GM12878 (cell line): ENCODE data around the gene MSH3. TPM values are rescaled to one million over a fixed set of nuclear protein-coding genes. Genes with fewer than 3 reads are reported as not detected.

Experiments
- ATAC-seq: fragments of 200-7000 bp; cut with Tn5 transposase; 3 replicates; pipeline ENCODE4 v1.9.1; 2020; ENCODE audit warnings: mild to moderate bottlenecking, moderate library complexity
- BruUV-seq: library from RNA; stranded (reverse); fragments of 400-500 nt; replicated peaks from 2 replicates; lab custom pipeline; 2021; lab: Mats Ljungman, UMichigan
- CTCF ChIA-PET: fragments of 300-600 bp; sonication (Branson Sonifier 250); formaldehyde crosslinking; extraction: SDS; loops from one replicate; lab custom pipeline; 2021; ENCODE audit warnings: inconsistent platforms; lab: Yijun Ruan, JAX
- POLR2A ChIA-PET: fragments of 350-600 bp; formaldehyde crosslinking; extraction: SDS; loops from one replicate; lab custom pipeline; 2021; ENCODE audit warnings: inconsistent platforms; lab: Charles Lee
- RAD21 ChIA-PET: fragments of 300-600 bp; sonication (Branson Sonifier 250); formaldehyde crosslinking; loops from one replicate; lab custom pipeline; 2023; ENCODE audit warnings: antibody characterized with exemption; ENCODE audit not compliant: unreplicated experiment; lab: Charles Lee
- SMC1A ChIA-PET: fragments of 300-600 bp; sonication (Branson Sonifier 250); formaldehyde crosslinking; loops from one replicate; lab custom pipeline; 2023; ENCODE audit not compliant: unreplicated experiment, uncharacterized antibody; lab: Charles Lee
- DNase-seq: peaks from one replicate; pipeline ENCODE4 v3.0.0-alpha.2; 2011; ENCODE audit warnings: low read depth, low spot score
- FAIRE-seq: peaks from 3 replicates; lab custom pipeline; 2011; peaks lifted over from hg19 to GRCh38; lab: Jason Lieb, UNC
- H2AFZ ChIP-seq: 2 replicates; pipeline ENCODE4 v1.6.0; 2011; ENCODE audit warnings: low read depth, low read length, control low read depth; ENCODE audit not compliant: control insufficient read depth
- H3K27ac ChIP-seq: 2 replicates; pipeline ENCODE4 v1.5.1; 2011; ENCODE audit warnings: control low read depth; ENCODE audit not compliant: control insufficient read depth, insufficient read depth
- H3K27me3 ChIP-seq, 2 experiments: replicated peaks in 1 of 2; 2 replicates each; pipeline versions ENCODE4 v1.6.0 to v1.6.1; 2011; ENCODE audit warnings: low read length in 1 of 2; ENCODE audit not compliant: control insufficient read depth in 2 of 2, insufficient read depth in 2 of 2
- H3K36me3 ChIP-seq, 2 experiments: 2 replicates each; pipeline ENCODE4 v1.5.1; 2011; ENCODE audit warnings: low read length in 1 of 2; ENCODE audit not compliant: control insufficient read depth in 2 of 2, insufficient read depth in 2 of 2
- H3K4me1 ChIP-seq: 2 replicates; pipeline ENCODE4 v1.6.1; 2011; ENCODE audit warnings: mild to moderate bottlenecking, low read length, moderate library complexity, mixed read lengths; ENCODE audit not compliant: control insufficient read depth, insufficient read depth
- H3K4me2 ChIP-seq: 2 replicates; pipeline ENCODE4 v1.6.0; 2011; ENCODE audit warnings: control low read depth; ENCODE audit not compliant: control insufficient read depth, insufficient read depth
- H3K4me3 ChIP-seq: fragments of 200-600 bp; sonication (generic); 2 replicates; pipeline ENCODE4 v1.5.1; 2016
- H3K79me2 ChIP-seq: 2 replicates; pipeline ENCODE4 v1.6.0; 2011; ENCODE audit warnings: low read length; ENCODE audit not compliant: control insufficient read depth, insufficient read depth
- H3K9ac ChIP-seq: 2 replicates; pipeline ENCODE4 v1.8.0; 2011; ENCODE audit warnings: low read length, control low read depth, mixed read lengths; ENCODE audit not compliant: control insufficient read depth, insufficient read depth
- H3K9me3 ChIP-seq: replicated peaks from 3 replicates; pipeline ENCODE4 v1.5.1; 2011; ENCODE audit warnings: mild to moderate bottlenecking, low read length; ENCODE audit not compliant: control insufficient read depth, insufficient read depth
- H4K20me1 ChIP-seq: 2 replicates; pipeline ENCODE4 v1.6.0; 2011; ENCODE audit not compliant: control insufficient read depth, insufficient read depth
- BHLHE40 ChIP-seq, 2 experiments: fragments of 450-650 bp in 1 of 2; IDR thresholded peaks; 2 replicates each; pipeline ENCODE4 v1.6.1; 2011 to 2017; ENCODE audit warnings: low read depth in 2 of 2, borderline replicate concordance in 1 of 2, improper control_type of control experiment in 1 of 2, low read length in 1 of 2, mild to moderate bottlenecking in 1 of 2
- CREB1 ChIP-seq: IDR thresholded peaks from 2 replicates; pipeline ENCODE4 v1.6.1; 2012; ENCODE audit warnings: low read depth, mild to moderate bottlenecking, inconsistent platforms
- ETV6 ChIP-seq, 2 experiments: fragments of 450-650 bp in 1 of 2; IDR thresholded peaks in 1 of 2; conservative IDR thresholded peaks in 1 of 2; 2 replicates each; pipeline ENCODE4 v1.6.1; 2014; ENCODE audit warnings: antibody characterized with exemption in 1 of 2, borderline replicate concordance in 1 of 2, low read depth in 1 of 2, mild to moderate bottlenecking in 1 of 2, moderate library complexity in 1 of 2
- MEF2B ChIP-seq: fragments of 450-650 bp; IDR thresholded peaks from 2 replicates; pipeline ENCODE4 v1.6.1; 2018; ENCODE audit warnings: mild to moderate bottlenecking, moderate library complexity; ENCODE audit not compliant: partially characterized antibody, poor library complexity, severe bottlenecking
- NFIC ChIP-seq: IDR thresholded peaks from 2 replicates; pipeline ENCODE4 v1.6.1; 2012; ENCODE audit warnings: low read depth, mild to moderate bottlenecking, inconsistent platforms, low read length, moderate library complexity
- PBX3 ChIP-seq: IDR thresholded peaks from 2 replicates; pipeline ENCODE4 v1.6.1; 2011; ENCODE audit warnings: mild to moderate bottlenecking, low read depth, low read length, moderate library complexity; ENCODE audit not compliant: insufficient replicate concordance
- SIX5 ChIP-seq: IDR thresholded peaks from 2 replicates; pipeline ENCODE4 v1.6.1; 2011; ENCODE audit warnings: mild to moderate bottlenecking, low read depth, low read length, moderate library complexity; ENCODE audit not compliant: severe bottlenecking
- STAT1 ChIP-seq: fragments of 450-650 bp; conservative IDR thresholded peaks from 2 replicates; pipeline ENCODE4 v1.6.1; 2014; ENCODE audit warnings: antibody characterized with exemption, mild to moderate bottlenecking
- YY1 ChIP-seq: IDR thresholded peaks from 2 replicates; pipeline ENCODE4 v1.6.1; 2011; ENCODE audit warnings: low read depth, mild to moderate bottlenecking, low read length
- WGBS: methylation state at CpG from one replicate; pipeline ENCODE4 v1.1.6; 2016; ENCODE audit warnings: low lambda C conversion rate; ENCODE audit not compliant: insufficient replicate concordance, insufficient coverage; ENCODE audit errors: missing lambda C conversion rate; 5-methylcytosine and 5-hydroxymethylcytosine counted together
- in situ Hi-C: fragments of 300-500 bp; cut with MboI; formaldehyde crosslinking; loops from 9 replicates; pipeline ENCODE4 v1.14.3; 2018; ENCODE audit warnings: mixed read lengths
- intact Hi-C: fragments of 100-400 bp; cut with micrococcal nuclease; formaldehyde crosslinking; loops from one replicate; pipeline ENCODE4 v1.14.2; 2022; ENCODE audit not compliant: unreplicated experiment
- polyA plus RNA-seq, 11 experiments: library from polyadenylated mRNA; depleted of rRNA in 4 of 11; unstranded in 6 of 11; stranded (reverse) in 5 of 11; fragments of >200 nt; fragmentation: Nextera tagmentation in 4 of 11; fragmentation: Illumina TruSeq in 1 of 11; extraction: Ambion mirVana in 4 of 11; extraction: Trizol in 1 of 11; gene quantifications; 1 replicate in 1 of 11; 2 replicates in 10 of 11; pipeline versions ENCODE4 v1.2.1 to v1.2.3, GENCODE V29; 2011 to 2016; ENCODE audit warnings: inconsistent platforms in 2 of 11, missing spikeins in 2 of 11, low read depth in 1 of 11
- total RNA-seq, 4 experiments: library from RNA; depleted of rRNA in 3 of 4; stranded (reverse); fragments of >200 nt in 3 of 4; fragmentation: Illumina TruSeq in 1 of 4; extraction: Trizol in 1 of 4; gene quantifications; 2 replicates each; pipeline versions ENCODE4 v1.2.1 to v1.2.3, GENCODE V29; 2013 to 2021
- TF ChIP-seq, protein P1 (sequence below): IDR thresholded peaks from 2 replicates; pipeline ENCODE4 v1.6.1; 2012; ENCODE audit warnings: improper control_type of control experiment, low read depth, low read length; ENCODE audit not compliant: insufficient replicate concordance
- TF ChIP-seq, protein P2 (sequence below): fragments of 450-650 bp; IDR thresholded peaks from 2 replicates; pipeline ENCODE4 v1.6.1; 2017; ENCODE audit warnings: mild to moderate bottlenecking, moderate library complexity

The MSH3 gene
- total and polyA plus RNA-seq, 10 of the 15 experiments (the other 5 are each of a cell fraction or from before 2014, with no cell fraction given): 4.7 to 17.5 (median 12.2) TPM

DNA sequence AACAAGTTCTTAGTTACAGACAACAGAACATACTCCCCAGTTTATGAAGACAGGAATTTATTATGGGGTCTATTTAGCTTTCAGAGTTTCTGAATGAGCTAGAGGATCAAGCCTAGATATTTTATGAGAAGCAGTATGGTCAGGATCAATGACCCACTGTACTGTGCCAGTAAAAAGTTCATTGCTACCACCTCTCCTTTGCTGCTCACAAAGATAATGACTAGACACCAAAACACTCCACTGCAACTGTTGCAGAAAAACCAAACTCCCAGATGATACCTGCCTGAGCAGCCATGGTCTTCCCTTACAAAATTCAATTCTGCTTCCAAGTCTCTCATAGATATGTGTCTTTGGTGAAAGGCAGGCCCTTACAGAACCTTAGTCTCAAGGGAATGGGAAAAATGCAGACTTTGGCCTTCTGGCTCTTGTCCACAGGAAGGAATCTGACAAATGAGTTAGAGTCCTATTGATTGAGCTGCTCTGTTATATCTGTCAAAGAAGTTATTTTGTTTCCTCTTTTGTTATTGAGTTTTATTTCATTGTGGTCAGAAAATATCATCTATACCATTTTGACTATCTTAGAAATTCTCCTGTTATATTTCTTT lies 231.0 kb downstream of the MSH3 start (continued):
- TF ChIP-seq, protein P1, sequence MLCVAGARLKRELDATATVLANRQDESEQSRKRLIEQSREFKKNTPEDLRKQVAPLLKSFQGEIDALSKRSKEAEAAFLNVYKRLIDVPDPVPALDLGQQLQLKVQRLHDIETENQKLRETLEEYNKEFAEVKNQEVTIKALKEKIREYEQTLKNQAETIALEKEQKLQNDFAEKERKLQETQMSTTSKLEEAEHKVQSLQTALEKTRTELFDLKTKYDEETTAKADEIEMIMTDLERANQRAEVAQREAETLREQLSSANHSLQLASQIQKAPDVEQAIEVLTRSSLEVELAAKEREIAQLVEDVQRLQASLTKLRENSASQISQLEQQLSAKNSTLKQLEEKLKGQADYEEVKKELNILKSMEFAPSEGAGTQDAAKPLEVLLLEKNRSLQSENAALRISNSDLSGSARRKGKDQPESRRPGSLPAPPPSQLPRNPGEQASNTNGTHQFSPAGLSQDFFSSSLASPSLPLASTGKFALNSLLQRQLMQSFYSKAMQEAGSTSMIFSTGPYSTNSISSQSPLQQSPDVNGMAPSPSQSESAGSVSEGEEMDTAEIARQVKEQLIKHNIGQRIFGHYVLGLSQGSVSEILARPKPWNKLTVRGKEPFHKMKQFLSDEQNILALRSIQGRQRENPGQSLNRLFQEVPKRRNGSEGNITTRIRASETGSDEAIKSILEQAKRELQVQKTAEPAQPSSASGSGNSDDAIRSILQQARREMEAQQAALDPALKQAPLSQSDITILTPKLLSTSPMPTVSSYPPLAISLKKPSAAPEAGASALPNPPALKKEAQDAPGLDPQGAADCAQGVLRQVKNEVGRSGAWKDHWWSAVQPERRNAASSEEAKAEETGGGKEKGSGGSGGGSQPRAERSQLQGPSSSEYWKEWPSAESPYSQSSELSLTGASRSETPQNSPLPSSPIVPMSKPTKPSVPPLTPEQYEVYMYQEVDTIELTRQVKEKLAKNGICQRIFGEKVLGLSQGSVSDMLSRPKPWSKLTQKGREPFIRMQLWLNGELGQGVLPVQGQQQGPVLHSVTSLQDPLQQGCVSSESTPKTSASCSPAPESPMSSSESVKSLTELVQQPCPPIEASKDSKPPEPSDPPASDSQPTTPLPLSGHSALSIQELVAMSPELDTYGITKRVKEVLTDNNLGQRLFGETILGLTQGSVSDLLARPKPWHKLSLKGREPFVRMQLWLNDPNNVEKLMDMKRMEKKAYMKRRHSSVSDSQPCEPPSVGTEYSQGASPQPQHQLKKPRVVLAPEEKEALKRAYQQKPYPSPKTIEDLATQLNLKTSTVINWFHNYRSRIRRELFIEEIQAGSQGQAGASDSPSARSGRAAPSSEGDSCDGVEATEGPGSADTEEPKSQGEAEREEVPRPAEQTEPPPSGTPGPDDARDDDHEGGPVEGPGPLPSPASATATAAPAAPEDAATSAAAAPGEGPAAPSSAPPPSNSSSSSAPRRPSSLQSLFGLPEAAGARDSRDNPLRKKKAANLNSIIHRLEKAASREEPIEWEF: no peak
- no peak for TF ChIP-seq YY1

GRCh38 chr5:80894083-80894482 lies 239.6 kb downstream of the MSH3 start:
- no peaks in the 10 kb centered on the region for H3K27me3 ChIP-seq
- ChIA-PET CTCF (interaction anchor here (1.1 kb wide), 1 partner anchor 12 kb away, joined by 3 read pairs; no protein-coding TSS in a partner anchor), RAD21 (no interaction called here), SMC1A (no interaction called here), POLR2A (no interaction called here)
- H3K9me3 ChIP-seq: no peaks in the 10 kb centered on the region
- WGBS: 76% methylated on average over 3 of the region's 3 CpGs
- no peak overlapping the region for H3K4me2 ChIP-seq
- FAIRE-seq (no peak), DNase-seq (no peak), ATAC-seq (no peak)
- H2AFZ ChIP-seq: no peak overlapping the region
- in situ Hi-C loops: no loop called here
- no peak overlapping the region for H3K9ac ChIP-seq
- intact Hi-C loops: no loop called here
- H4K20me1 ChIP-seq: no peaks in the 10 kb centered on the region
- BruUV-seq: no TSS peak
- no peaks in the 10 kb centered on the region for H3K79me2 ChIP-seq
- H3K36me3 ChIP-seq: no peaks in the 10 kb centered on the region
- no peak overlapping the region for H3K27ac ChIP-seq
- no peak overlapping the region for H3K4me3 ChIP-seq
- no peaks in the 10 kb centered on the region for H3K4me1 ChIP-seq
- TF ChIP-seq PBX3 (no peak), BHLHE40 (IDR thresholded peaks at IDR 0.05; ENCODE audit: borderline replicate concordance in 1 of 2, low read depth in 2 of 2, low read length in 1 of 2) (no peak), SIX5 (no peak), CREB1 (no peak), MEF2B (no peak), ETV6 (conservative IDR thresholded peaks at IDR 0.05 in 1 of 2, IDR thresholded peaks at IDR 0.05 in 1 of 2; ENCODE audit: borderline replicate concordance in 1 of 2, low read depth in 1 of 2) (no peak), STAT1 (no peak), NFIC (no peak)
- TF ChIP-seq, protein P2, sequence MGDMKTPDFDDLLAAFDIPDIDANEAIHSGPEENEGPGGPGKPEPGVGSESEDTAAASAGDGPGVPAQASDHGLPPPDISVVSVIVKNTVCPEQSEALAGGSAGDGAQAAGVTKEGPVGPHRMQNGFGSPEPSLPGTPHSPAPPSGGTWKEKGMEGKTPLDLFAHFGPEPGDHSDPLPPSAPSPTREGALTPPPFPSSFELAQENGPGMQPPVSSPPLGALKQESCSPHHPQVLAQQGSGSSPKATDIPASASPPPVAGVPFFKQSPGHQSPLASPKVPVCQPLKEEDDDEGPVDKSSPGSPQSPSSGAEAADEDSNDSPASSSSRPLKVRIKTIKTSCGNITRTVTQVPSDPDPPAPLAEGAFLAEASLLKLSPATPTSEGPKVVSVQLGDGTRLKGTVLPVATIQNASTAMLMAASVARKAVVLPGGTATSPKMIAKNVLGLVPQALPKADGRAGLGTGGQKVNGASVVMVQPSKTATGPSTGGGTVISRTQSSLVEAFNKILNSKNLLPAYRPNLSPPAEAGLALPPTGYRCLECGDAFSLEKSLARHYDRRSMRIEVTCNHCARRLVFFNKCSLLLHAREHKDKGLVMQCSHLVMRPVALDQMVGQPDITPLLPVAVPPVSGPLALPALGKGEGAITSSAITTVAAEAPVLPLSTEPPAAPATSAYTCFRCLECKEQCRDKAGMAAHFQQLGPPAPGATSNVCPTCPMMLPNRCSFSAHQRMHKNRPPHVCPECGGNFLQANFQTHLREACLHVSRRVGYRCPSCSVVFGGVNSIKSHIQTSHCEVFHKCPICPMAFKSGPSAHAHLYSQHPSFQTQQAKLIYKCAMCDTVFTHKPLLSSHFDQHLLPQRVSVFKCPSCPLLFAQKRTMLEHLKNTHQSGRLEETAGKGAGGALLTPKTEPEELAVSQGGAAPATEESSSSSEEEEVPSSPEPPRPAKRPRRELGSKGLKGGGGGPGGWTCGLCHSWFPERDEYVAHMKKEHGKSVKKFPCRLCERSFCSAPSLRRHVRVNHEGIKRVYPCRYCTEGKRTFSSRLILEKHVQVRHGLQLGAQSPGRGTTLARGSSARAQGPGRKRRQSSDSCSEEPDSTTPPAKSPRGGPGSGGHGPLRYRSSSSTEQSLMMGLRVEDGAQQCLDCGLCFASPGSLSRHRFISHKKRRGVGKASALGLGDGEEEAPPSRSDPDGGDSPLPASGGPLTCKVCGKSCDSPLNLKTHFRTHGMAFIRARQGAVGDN: no peak
